GM19452 (cell line): ENCODE data around the gene PPM1G.
A peak's percentile ranks its signal among the peaks of the same experiment; 100 is the strongest.

Experiments used
- ATAC-seq: cut with Tn5 transposase; IDR thresholded peaks from one replicate; pipeline ENCODE4 v1.9.1; 2021; ENCODE audit not compliant: unreplicated experiment

PPM1G gene

GRCh38 chr2:27416151-27416550 lies 6.8 kb upstream of the PPM1G start:
- no peak for ATAC-seq

GRCh38 chr2:27412419-27413152 lies 3.2 kb upstream of the PPM1G start:
- ATAC-seq = no peak

- ATAC-seq = peak; percentile 23
Observed at GRCh38 chr2:27408601-27409320, 630 bp downstream of the PPM1G start.

- no peak for ATAC-seq
Observed at GRCh38 chr2:27407798-27408491, 1.4 kb downstream of the PPM1G start.

- no peak for ATAC-seq
Observed at GRCh38 chr2:27400348-27401135, 8.8 kb downstream of the PPM1G start.

GRCh38 chr2:27398962-27399361 lies 10.4 kb downstream of the PPM1G start:
- no peak for ATAC-seq

GRCh38 chr2:27393225-27393624 lies 16.2 kb downstream of the PPM1G start:
- ATAC-seq = no peak

- no peak for ATAC-seq
Observed at GRCh38 chr2:27390822-27391679, 18.3 kb downstream of the PPM1G start.

- ATAC-seq = no peak
Observed at GRCh38 chr2:27381577-27382181, 27.7 kb downstream of the PPM1G start.

GRCh38 chr2:27380626-27381545 lies 28.5 kb downstream of the PPM1G start, which contains the start of gene ZNF513:
Gene ZNF513, minus strand, starts transcription at chr2:27380734. Its CDS starts 208 bp downstream, at chr2:27380526.
- peak; percentile 81 for ATAC-seq

GRCh38 chr2:27379836-27380625 lies 29.4 kb downstream of the PPM1G start:
- ATAC-seq = peak; percentile 38

- no peak for ATAC-seq
Observed at GRCh38 chr2:27379383-27379835, 30.0 kb downstream of the PPM1G start.

- ATAC-seq = no peak
Observed at GRCh38 chr2:27378809-27379290, 30.5 kb downstream of the PPM1G start.

- ATAC-seq = no peak
Observed at GRCh38 chr2:27378096-27378808, 31.1 kb downstream of the PPM1G start.

- no peak for ATAC-seq
Observed at GRCh38 chr2:27377618-27378095, 31.7 kb downstream of the PPM1G start.

- no peak for ATAC-seq
Observed at GRCh38 chr2:27376866-27377617, 32.3 kb downstream of the PPM1G start.
